H1 (cell line): ENCODE measurements around the gene CDC42EP3. TPM values are rescaled to one million over a fixed set of nuclear protein-coding genes. Genes with fewer than 3 reads are reported as not detected.

Experiments
- CTCF ChIA-PET: fragments of 300-600 bp; sonication (Branson Sonifier 250); formaldehyde crosslinking; loops from one replicate; lab custom pipeline; 2021; ENCODE audit not compliant: partially characterized antibody; lab: Charles Lee
- POLR2A ChIA-PET: fragments of 300-600 bp; sonication (Branson Sonifier 250); formaldehyde crosslinking; loops from one replicate; lab custom pipeline; 2021; ENCODE audit warnings: inconsistent platforms; ENCODE audit not compliant: partially characterized antibody; lab: Charles Lee
- DNase-seq, 2 experiments: peaks; one replicate each; pipeline versions ENCODE4 v3.0.0 to v3.0.0-alpha.2; 2010 to 2022; ENCODE audit warnings: low spot score in 2 of 2, low read depth in 1 of 2, mixed read lengths in 1 of 2
- FAIRE-seq: peaks from 2 replicates; lab custom pipeline; 2011; peaks lifted over from hg19 to GRCh38; lab: Jason Lieb, UNC
- H2AFZ ChIP-seq: 2 replicates; pipeline ENCODE4 v1.8.1; 2012; ENCODE audit warnings: low read length, inconsistent platforms
- H2AK5ac ChIP-seq: 2 replicates; pipeline ENCODE4 v1.6.1; 2013; ENCODE audit warnings: low read depth, low read length
- H2BK120ac ChIP-seq: replicated peaks from 2 replicates; pipeline ENCODE3; 2013; ENCODE audit warnings: low read depth, low read length, inconsistent platforms
- H2BK12ac ChIP-seq: 2 replicates; pipeline ENCODE4 v1.6.1; 2013; ENCODE audit warnings: low read depth, low read length
- H2BK15ac ChIP-seq: 2 replicates; pipeline ENCODE4 v1.6.1; 2013; ENCODE audit warnings: low read length
- H2BK20ac ChIP-seq: 2 replicates; pipeline ENCODE4 v1.6.1; 2013; ENCODE audit warnings: low read length
- H2BK5ac ChIP-seq: 2 replicates; pipeline ENCODE4 v1.6.1; 2013; ENCODE audit warnings: low read depth, low read length
- H3K14ac ChIP-seq: 2 replicates; pipeline ENCODE4 v1.6.1; 2013; ENCODE audit warnings: inconsistent platforms; ENCODE audit not compliant: insufficient read length
- H3K18ac ChIP-seq: 2 replicates; pipeline ENCODE4 v1.6.1; 2013; ENCODE audit warnings: low read length; ENCODE audit errors: extremely low read depth
- H3K23ac ChIP-seq: 2 replicates; pipeline ENCODE4 v1.6.1; 2013; ENCODE audit warnings: inconsistent platforms; ENCODE audit not compliant: insufficient read length
- H3K23me2 ChIP-seq: 2 replicates; pipeline ENCODE4 v1.6.1; 2013; ENCODE audit warnings: low read depth, low read length
- H3K27ac ChIP-seq: 2 replicates; pipeline ENCODE4 v1.6.1; 2011; ENCODE audit warnings: low read depth, low read length, inconsistent platforms
- H3K27me3 ChIP-seq, 4 experiments: replicated peaks in 1 of 4; 1 replicate in 1 of 4; 2 replicates in 3 of 4; pipeline versions ENCODE4 v1.6.1 to v1.8.1; 2011 to 2013; ENCODE audit warnings: low read length in 3 of 4, mild to moderate bottlenecking in 3 of 4, inconsistent platforms in 2 of 4, mixed read lengths in 2 of 4, moderate library complexity in 1 of 4; ENCODE audit not compliant: control insufficient read depth in 3 of 4, insufficient read depth in 3 of 4; ENCODE audit errors: extremely low read depth in 1 of 4
- H3K36me3 ChIP-seq, 4 experiments: 2 replicates each; pipeline versions ENCODE4 v1.6.1 to v1.8.1; 2011 to 2013; ENCODE audit warnings: mild to moderate bottlenecking in 4 of 4, low read length in 3 of 4, moderate library complexity in 2 of 4, control low read depth in 1 of 4, inconsistent platforms in 1 of 4; ENCODE audit not compliant: insufficient read depth in 4 of 4, control insufficient read depth in 2 of 4
- H3K4ac ChIP-seq: replicated peaks from 2 replicates; pipeline ENCODE3; 2013; ENCODE audit warnings: low read length, low read depth, mixed read lengths, inconsistent platforms; ENCODE audit not compliant: insufficient read length
- H3K4me1 ChIP-seq, 4 experiments: replicated peaks in 1 of 4; 1 replicate in 1 of 4; 2 replicates in 3 of 4; pipeline versions ENCODE4 v1.6.1 to v1.8.1; 2011 to 2013; ENCODE audit warnings: low read length in 3 of 4, inconsistent platforms in 2 of 4, mixed read lengths in 1 of 4; ENCODE audit not compliant: insufficient read depth in 4 of 4, control insufficient read depth in 3 of 4
- H3K4me2 ChIP-seq, 2 experiments: 2 replicates each; pipeline versions ENCODE4 v1.6.1 to v1.8.1; 2011 to 2013; ENCODE audit warnings: low read depth in 2 of 2, low read length in 2 of 2, control low read depth in 1 of 2, inconsistent platforms in 1 of 2, mild to moderate bottlenecking in 1 of 2; ENCODE audit not compliant: insufficient read depth in 1 of 2
- H3K4me3 ChIP-seq, 4 experiments: fragments of 200-600, 300-600 bp in 1 of 4; sonication (generic), shearing (Covaris generic), sonication (Bioruptor Twin) in 1 of 4; 2 replicates each; pipeline versions ENCODE4 v1.5.1 to v1.8.1; 2011 to 2016; ENCODE audit warnings: low read length in 4 of 4, low read depth in 3 of 4, control low read depth in 2 of 4, inconsistent platforms in 2 of 4, mild to moderate bottlenecking in 2 of 4, mixed read lengths in 1 of 4, moderate library complexity in 1 of 4; ENCODE audit not compliant: insufficient read depth in 2 of 4; ENCODE audit errors: extremely low read depth in 1 of 4
- H3K56ac ChIP-seq: replicated peaks from 2 replicates; pipeline ENCODE3; 2013; ENCODE audit warnings: low read depth, mild to moderate bottlenecking, mixed read lengths, low read length, inconsistent platforms; ENCODE audit not compliant: insufficient read length
- H3K79me1 ChIP-seq: 2 replicates; pipeline ENCODE4 v1.6.1; 2013; ENCODE audit warnings: low read depth, low read length, control low read depth
- H3K79me2 ChIP-seq, 2 experiments: 2 replicates each; pipeline versions ENCODE4 v1.6.1 to v1.8.1; 2012 to 2013; ENCODE audit warnings: low read length in 2 of 2, mild to moderate bottlenecking in 2 of 2, inconsistent platforms in 1 of 2; ENCODE audit not compliant: insufficient read depth in 2 of 2, control insufficient read depth in 1 of 2
- H3K9ac ChIP-seq, 4 experiments: replicated peaks in 1 of 4; 1 replicate in 1 of 4; 2 replicates in 3 of 4; pipeline versions ENCODE4 v1.6.1 to v1.8.1; 2011 to 2013; ENCODE audit warnings: low read depth in 3 of 4, low read length in 3 of 4, control low read depth in 2 of 4, mild to moderate bottlenecking in 2 of 4, moderate library complexity in 2 of 4, inconsistent platforms in 1 of 4; ENCODE audit errors: extremely low read depth in 1 of 4
- H3K9me3 ChIP-seq, 2 experiments: 2 replicates each; pipeline versions ENCODE4 v1.6.1 to v1.8.1; 2012 to 2013; ENCODE audit warnings: mild to moderate bottlenecking in 2 of 2, moderate library complexity in 2 of 2, control low read depth in 1 of 2, inconsistent platforms in 1 of 2, low read depth in 1 of 2, low read length in 1 of 2, mixed read lengths in 1 of 2; ENCODE audit not compliant: insufficient read depth in 2 of 2
- H4K20me1 ChIP-seq, 2 experiments: replicated peaks in 1 of 2; 2 replicates each; pipeline versions ENCODE3 to v1.8.1; 2011 to 2013; ENCODE audit warnings: inconsistent platforms in 2 of 2, low read length in 2 of 2, mild to moderate bottlenecking in 1 of 2; ENCODE audit not compliant: insufficient read depth in 2 of 2, control insufficient read depth in 1 of 2
- H4K5ac ChIP-seq: 2 replicates; pipeline ENCODE4 v1.6.1; 2013; ENCODE audit warnings: low read length, low read depth, mixed read lengths, inconsistent platforms; ENCODE audit not compliant: insufficient read length
- H4K8ac ChIP-seq: 2 replicates; pipeline ENCODE4 v1.8.0; 2013; ENCODE audit warnings: mild to moderate bottlenecking, moderate library complexity, low read length, inconsistent platforms; ENCODE audit not compliant: insufficient read depth; ENCODE audit errors: extremely low read depth
- H4K91ac ChIP-seq: replicated peaks from 2 replicates; pipeline ENCODE3; 2013; ENCODE audit warnings: low read length, mixed read lengths, inconsistent platforms; ENCODE audit not compliant: insufficient read length
- BACH1 ChIP-seq: IDR thresholded peaks from 2 replicates; pipeline ENCODE4 v1.6.1; 2012; ENCODE audit warnings: low read length, improper control_type of control experiment
- CBX5 ChIP-seq: fragments of 300-800, 300-1000 bp; sonication (generic); IDR thresholded peaks from 2 replicates; pipeline ENCODE4 v1.7.1; 2016; ENCODE audit warnings: antibody characterized with exemption, low read length, low read depth
- HDAC2 ChIP-seq, 2 experiments: fragments of 300-600 bp in 1 of 2; sonication (generic) in 1 of 2; IDR thresholded peaks; 2 replicates each; pipeline ENCODE4 v1.6.1; 2011 to 2012; ENCODE audit warnings: low read depth in 2 of 2, low read length in 2 of 2, mild to moderate bottlenecking in 2 of 2, moderate library complexity in 2 of 2, borderline replicate concordance in 1 of 2, inconsistent platforms in 1 of 2
- NRF1 ChIP-seq: IDR thresholded peaks from 2 replicates; pipeline ENCODE4 v1.6.1; 2011; ENCODE audit warnings: mild to moderate bottlenecking, low read depth, low read length, improper control_type of control experiment
- POLR2AphosphoS5 ChIP-seq: IDR thresholded peaks from 2 replicates; pipeline ENCODE4 v1.6.1; 2011; ENCODE audit warnings: low read depth, low read length
- RFX5 ChIP-seq: IDR thresholded peaks from 2 replicates; pipeline ENCODE4 v1.6.1; 2011; ENCODE audit warnings: low read depth, low read length, improper control_type of control experiment, borderline replicate concordance
- TAF7 ChIP-seq: optimal IDR thresholded peaks from 2 replicates; pipeline ENCODE3; 2011; ENCODE audit warnings: low read depth, mild to moderate bottlenecking, inconsistent platforms, low read length, moderate library complexity, borderline replicate concordance
- TEAD4 ChIP-seq: IDR thresholded peaks from 2 replicates; pipeline ENCODE4 v1.6.1; 2012; ENCODE audit warnings: low read depth, low read length, inconsistent platforms, mixed read lengths
- WGBS, 2 experiments: shearing (Covaris generic) in 1 of 2; methylation state at CpG; one replicate each; pipeline versions ENCODE4 v1.1.6 to v1.1.7; 2013 to 2015; ENCODE audit warnings: low lambda C conversion rate in 2 of 2, mixed read lengths in 2 of 2, inconsistent platforms in 1 of 2, low coverage in 1 of 2, missing lambda C conversion rate in 1 of 2; ENCODE audit not compliant: insufficient replicate concordance in 2 of 2, insufficient coverage in 1 of 2, insufficient read length in 1 of 2; ENCODE audit errors: extremely low coverage in 1 of 2, missing lambda C conversion rate in 1 of 2; 5-methylcytosine and 5-hydroxymethylcytosine counted together
- polyA plus RNA-seq, 7 experiments: library from polyadenylated mRNA; depleted of rRNA in 3 of 7; stranded (reverse) in 5 of 7; unstranded in 2 of 7; fragments of >200 nt in 5 of 7; fragments of 200-250 nt in 2 of 7; gene quantifications; 1 replicate in 5 of 7; 2 replicates in 1 of 7; 4 replicates in 1 of 7; pipeline versions ENCODE4 v1.2.1 to v1.2.3, GENCODE V29; 2011 to 2013; ENCODE audit warnings: missing spikeins in 2 of 7, mixed read lengths in 2 of 7
- total RNA-seq: library from RNA; stranded (reverse); fragmentation: NEBNext Ultra II Directional; extraction: Animal tissue kit (Norgen Biotek cat#: 25700); gene quantifications from 2 replicates; pipeline ENCODE4 v1.2.1, GENCODE V29; 2021
- TF ChIP-seq, protein P1 (sequence below): IDR thresholded peaks from 2 replicates; pipeline ENCODE4 v1.6.1; 2011; ENCODE audit warnings: low read length, improper control_type of control experiment
- TF ChIP-seq, protein P2 (sequence below): IDR thresholded peaks from 2 replicates; pipeline ENCODE4 v1.6.1; 2012; ENCODE audit warnings: low read length, inconsistent platforms

Gene CDC42EP3
- total and polyA plus RNA-seq, 2 of the 8 experiments (the other 6 are each of a cell fraction or from before 2014, with no cell fraction given): 18.4 to 24.7 TPM

DNA sequence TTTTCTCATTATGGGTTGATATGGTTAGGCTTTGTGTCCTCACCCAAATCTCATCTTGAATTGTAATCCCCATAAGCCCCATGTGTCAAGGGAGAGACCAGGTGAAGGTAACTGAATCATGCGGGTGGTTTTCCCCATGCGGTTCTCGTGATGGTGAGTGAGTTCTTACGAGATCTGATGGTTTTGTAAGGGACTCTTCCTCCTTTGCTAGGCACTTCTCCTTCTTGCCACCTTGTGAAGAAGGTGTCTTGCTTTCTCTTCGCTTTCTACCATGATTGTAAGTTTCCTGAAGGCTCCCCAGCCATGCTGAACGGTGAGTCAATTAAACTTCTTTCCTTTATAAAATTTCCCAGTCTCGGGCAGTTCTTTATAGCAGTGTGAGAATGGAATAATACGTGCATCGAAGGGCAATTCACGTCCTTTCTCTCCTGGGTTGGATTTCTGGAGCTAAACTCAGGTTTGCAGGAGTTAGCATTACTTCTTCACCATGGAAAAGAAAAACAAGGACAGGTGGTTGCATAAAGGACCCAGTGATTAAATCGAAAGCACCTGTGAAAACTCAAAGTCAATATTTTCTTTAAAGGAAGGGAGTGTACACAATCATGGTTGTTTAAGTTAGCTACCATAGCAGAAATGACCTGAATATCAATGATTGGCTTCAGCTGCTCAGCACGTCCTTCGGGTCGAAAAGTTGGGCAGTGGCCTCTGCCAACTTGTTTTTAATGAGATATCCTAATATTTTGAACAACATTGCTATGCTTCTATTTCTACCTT lies 54.1 kb downstream of the CDC42EP3 start:
- H3K27ac ChIP-seq: no peak overlapping the region
- H3K9me3 ChIP-seq: no peaks in the 10 kb centered on the region
- H2BK20ac ChIP-seq: no peak overlapping the region
- H4K5ac ChIP-seq: no peak overlapping the region
- H2AK5ac ChIP-seq: no peak overlapping the region
- DNase-seq (no peak), FAIRE-seq (no peak)
- POLR2A ChIA-PET: no interaction called here
- no peak overlapping the region for H2BK120ac ChIP-seq
- TF ChIP-seq, protein P1, sequence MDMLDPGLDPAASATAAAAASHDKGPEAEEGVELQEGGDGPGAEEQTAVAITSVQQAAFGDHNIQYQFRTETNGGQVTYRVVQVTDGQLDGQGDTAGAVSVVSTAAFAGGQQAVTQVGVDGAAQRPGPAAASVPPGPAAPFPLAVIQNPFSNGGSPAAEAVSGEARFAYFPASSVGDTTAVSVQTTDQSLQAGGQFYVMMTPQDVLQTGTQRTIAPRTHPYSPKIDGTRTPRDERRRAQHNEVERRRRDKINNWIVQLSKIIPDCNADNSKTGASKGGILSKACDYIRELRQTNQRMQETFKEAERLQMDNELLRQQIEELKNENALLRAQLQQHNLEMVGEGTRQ: no peak
- TF ChIP-seq HDAC2 (IDR thresholded peaks at IDR 0.05; ENCODE audit: borderline replicate concordance in 1 of 2, low read depth in 2 of 2, low read length in 2 of 2): no peak
- TF ChIP-seq RFX5: no peak
- no peak for TF ChIP-seq TAF7
- no peak for TF ChIP-seq CBX5
- no peak for TF ChIP-seq BACH1
- TF ChIP-seq NRF1: no peak
- TF ChIP-seq, protein P2, sequence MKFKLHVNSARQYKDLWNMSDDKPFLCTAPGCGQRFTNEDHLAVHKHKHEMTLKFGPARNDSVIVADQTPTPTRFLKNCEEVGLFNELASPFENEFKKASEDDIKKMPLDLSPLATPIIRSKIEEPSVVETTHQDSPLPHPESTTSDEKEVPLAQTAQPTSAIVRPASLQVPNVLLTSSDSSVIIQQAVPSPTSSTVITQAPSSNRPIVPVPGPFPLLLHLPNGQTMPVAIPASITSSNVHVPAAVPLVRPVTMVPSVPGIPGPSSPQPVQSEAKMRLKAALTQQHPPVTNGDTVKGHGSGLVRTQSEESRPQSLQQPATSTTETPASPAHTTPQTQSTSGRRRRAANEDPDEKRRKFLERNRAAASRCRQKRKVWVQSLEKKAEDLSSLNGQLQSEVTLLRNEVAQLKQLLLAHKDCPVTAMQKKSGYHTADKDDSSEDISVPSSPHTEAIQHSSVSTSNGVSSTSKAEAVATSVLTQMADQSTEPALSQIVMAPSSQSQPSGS: no peak
- TF ChIP-seq TEAD4: no peak
- no peak for TF ChIP-seq POLR2AphosphoS5
- no peaks in the 10 kb centered on the region for H3K79me2 ChIP-seq
- CTCF ChIA-PET: no interaction called here
- H3K4ac ChIP-seq: no peak overlapping the region
- H2BK15ac ChIP-seq: no peak overlapping the region
- H2BK12ac ChIP-seq: no peak overlapping the region
- H3K27me3 ChIP-seq: no peaks in the 10 kb centered on the region; a peak in 1 of 7 replicates
- no peak overlapping the region for H3K14ac ChIP-seq
- H3K9ac ChIP-seq: no peak overlapping the region
- WGBS, 2 experiments: 90% methylated on average over 14 of the region's 14 CpGs; no CpG with 5 or more reads in 1 of the 2 experiments
- H3K18ac ChIP-seq: no peak overlapping the region
- H3K23ac ChIP-seq: no peak overlapping the region
- H3K56ac ChIP-seq: no peak overlapping the region
- H3K36me3 ChIP-seq: no peaks in the 10 kb centered on the region
- no peaks in the 10 kb centered on the region for H4K20me1 ChIP-seq
- H3K4me1 ChIP-seq: peaks cover 0 to 2% (median 0%) of the 10 kb centered on the region in 4 experiments; a peak in 1 of 7 replicates
- no peak overlapping the region for H4K8ac ChIP-seq
- H3K4me2 ChIP-seq: no peak overlapping the region
- H2AFZ ChIP-seq: no peak overlapping the region
- H3K79me1 ChIP-seq: no peaks in the 10 kb centered on the region
- no peak overlapping the region for H2BK5ac ChIP-seq
- no peak overlapping the region for H4K91ac ChIP-seq
- no peaks in the 10 kb centered on the region for H3K23me2 ChIP-seq
- no peak overlapping the region for H3K4me3 ChIP-seq
